HG03432 (cell line): Measurements from ENCODE around the gene EIF3M.

Experiments
- ATAC-seq: cut with Tn5 transposase; IDR thresholded peaks from one replicate; pipeline ENCODE4 v1.9.1; 2021; ENCODE audit warnings: mild to moderate bottlenecking, moderate library complexity; ENCODE audit not compliant: unreplicated experiment

The EIF3M gene

GRCh38 chr11:32583459-32584271, at the start of gene EIF3M:
Gene EIF3M, plus strand, starts transcription at chr11:32583831. Its CDS starts 57 bp downstream, at chr11:32583888.
- peak; percentile 98 for ATAC-seq

- no peak for ATAC-seq
Observed at GRCh38 chr11:32538804-32539203, 44.8 kb upstream of the EIF3M start.

GRCh38 chr11:32549611-32550187, 33.9 kb upstream of the EIF3M start:
- ATAC-seq = no peak

- no peak for ATAC-seq
Observed at GRCh38 chr11:32550207-32550606, 33.4 kb upstream of the EIF3M start.

GRCh38 chr11:32555091-32555490, 28.5 kb upstream of the EIF3M start:
- ATAC-seq = no peak

- no peak for ATAC-seq
Observed at GRCh38 chr11:32555895-32556294, 27.7 kb upstream of the EIF3M start.

GRCh38 chr11:32561835-32562234, 21.8 kb upstream of the EIF3M start:
- no peak for ATAC-seq

GRCh38 chr11:32562839-32563599, 20.6 kb upstream of the EIF3M start:
- ATAC-seq = no peak

- no peak for ATAC-seq
Observed at GRCh38 chr11:32563600-32563959, 20.1 kb upstream of the EIF3M start.

- ATAC-seq = no peak
Observed at GRCh38 chr11:32566517-32566916, 17.1 kb upstream of the EIF3M start.

GRCh38 chr11:32567154-32567553, 16.5 kb upstream of the EIF3M start:
- no peak for ATAC-seq

- ATAC-seq = no peak
Observed at GRCh38 chr11:32569313-32569881, 14.2 kb upstream of the EIF3M start.

GRCh38 chr11:32571039-32571438, 12.6 kb upstream of the EIF3M start:
- no peak for ATAC-seq

- ATAC-seq = no peak
Observed at GRCh38 chr11:32573228-32573627, 10.4 kb upstream of the EIF3M start.

GRCh38 chr11:32574421-32574820, 9.2 kb upstream of the EIF3M start:
- no peak for ATAC-seq

GRCh38 chr11:32575070-32575469, 8.6 kb upstream of the EIF3M start:
- no peak for ATAC-seq

GRCh38 chr11:32576456-32576855, 7.2 kb upstream of the EIF3M start:
- no peak for ATAC-seq

GRCh38 chr11:32580967-32581366, 2.7 kb upstream of the EIF3M start:
- ATAC-seq = no peak

- ATAC-seq = no peak
Observed at GRCh38 chr11:32581556-32581955, 2.1 kb upstream of the EIF3M start.

- ATAC-seq = no peak
Observed at GRCh38 chr11:32584921-32585320, 1.3 kb downstream of the EIF3M start.

GRCh38 chr11:32586576-32587190, 3.1 kb downstream of the EIF3M start:
- no peak for ATAC-seq
